Caki2 (cell line): ENCODE measurements around the gene PLXNA2. TPM values are rescaled to one million over a fixed set of nuclear protein-coding genes. Genes with fewer than 3 reads are reported as not detected.

Experiments used
- DNase-seq: peaks from one replicate; pipeline ENCODE4 v3.0.0-alpha.2; 2015; ENCODE audit warnings: low read depth
- in situ Hi-C: cut with HindIII; loops from 2 replicates; pipeline ENCODE4 v1.10.0; 2016; ENCODE audit warnings: low sequenced_read_pairs, low pct_unique_long_range_greater_than_20kb, mixed read lengths
- total RNA-seq: library from RNA; depleted of rRNA; stranded (reverse); fragments of >200 nt; shearing (Covaris generic); gene quantifications from 2 replicates; pipeline ENCODE4 v1.2.3, GENCODE V29; 2014; ENCODE audit warnings: low replicate concordance

Gene PLXNA2
- total RNA-seq, 1 experiment from 2014 or later: 1.6 TPM

GRCh38 chr1:207993477-207994445, 250.4 kb downstream of the PLXNA2 start:
- no peak for DNase-seq
- in situ Hi-C loops: no loop called here

- DNase-seq: no peak
- in situ Hi-C loops: no loop called here
These were observed 251.4 kb downstream of the PLXNA2 start for GRCh38 chr1:207992677-207993236.

DNA sequence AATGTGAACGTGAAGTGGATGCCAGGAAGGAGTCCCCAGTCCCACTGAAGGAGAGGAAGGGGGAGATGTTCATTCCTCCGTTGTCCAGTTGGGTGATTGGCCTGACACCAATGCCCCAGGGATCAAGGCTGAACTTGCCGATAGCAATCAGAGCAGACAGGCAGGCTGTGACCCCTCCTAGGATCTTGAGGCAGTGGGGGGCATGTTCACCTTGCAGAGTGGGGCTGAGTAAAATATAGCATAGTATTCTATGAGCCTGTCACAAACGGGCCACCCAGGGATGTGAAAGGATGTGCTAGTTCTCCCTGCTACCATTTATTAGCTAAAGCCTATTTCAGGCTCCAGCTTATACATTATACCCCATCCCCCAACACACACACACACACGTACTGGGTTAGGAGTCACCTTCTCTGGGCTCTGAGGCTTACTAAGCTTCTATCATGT, 252.6 kb downstream of the PLXNA2 start:
- in situ Hi-C loops: no loop called here
- DNase-seq: no peak

- in situ Hi-C loops: no loop called here
- DNase-seq: no peak
These were observed 253.2 kb downstream of the PLXNA2 start for GRCh38 chr1:207990876-207991582.

- no peak for DNase-seq
- in situ Hi-C loops: no loop called here
These were observed 253.7 kb downstream of the PLXNA2 start for GRCh38 chr1:207990455-207990854.

- in situ Hi-C loops: no loop called here
- no peak for DNase-seq
These were observed 255.6 kb downstream of the PLXNA2 start for GRCh38 chr1:207988326-207989165.

- DNase-seq: no peak
- in situ Hi-C loops: no loop called here
These were observed 257.0 kb downstream of the PLXNA2 start for GRCh38 chr1:207987164-207987563.

DNA sequence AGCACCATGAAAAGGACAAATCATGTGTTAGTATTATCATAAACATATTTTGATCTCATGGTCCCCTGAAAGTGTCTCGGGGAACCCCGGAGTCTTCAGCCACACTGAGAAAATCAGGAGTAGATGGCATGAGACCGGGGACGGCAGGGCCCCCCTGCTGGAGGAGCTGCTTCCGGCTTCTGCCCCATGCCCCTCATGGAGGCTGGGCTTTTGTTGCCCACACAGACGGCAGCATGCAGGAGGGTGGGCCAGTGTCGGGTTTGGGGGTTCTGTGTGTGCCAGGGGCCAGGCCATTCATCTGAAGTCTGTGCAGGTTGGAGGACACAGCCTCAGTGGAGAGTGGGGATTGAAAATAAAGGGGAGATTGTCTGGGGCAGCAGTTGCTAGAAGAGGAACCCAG, 258.2 kb downstream of the PLXNA2 start:
- no peak for DNase-seq
- in situ Hi-C loops: no loop called here

- in situ Hi-C loops: no loop called here
- no peak for DNase-seq
These were observed 259.2 kb downstream of the PLXNA2 start for GRCh38 chr1:207984831-207985572.

DNA sequence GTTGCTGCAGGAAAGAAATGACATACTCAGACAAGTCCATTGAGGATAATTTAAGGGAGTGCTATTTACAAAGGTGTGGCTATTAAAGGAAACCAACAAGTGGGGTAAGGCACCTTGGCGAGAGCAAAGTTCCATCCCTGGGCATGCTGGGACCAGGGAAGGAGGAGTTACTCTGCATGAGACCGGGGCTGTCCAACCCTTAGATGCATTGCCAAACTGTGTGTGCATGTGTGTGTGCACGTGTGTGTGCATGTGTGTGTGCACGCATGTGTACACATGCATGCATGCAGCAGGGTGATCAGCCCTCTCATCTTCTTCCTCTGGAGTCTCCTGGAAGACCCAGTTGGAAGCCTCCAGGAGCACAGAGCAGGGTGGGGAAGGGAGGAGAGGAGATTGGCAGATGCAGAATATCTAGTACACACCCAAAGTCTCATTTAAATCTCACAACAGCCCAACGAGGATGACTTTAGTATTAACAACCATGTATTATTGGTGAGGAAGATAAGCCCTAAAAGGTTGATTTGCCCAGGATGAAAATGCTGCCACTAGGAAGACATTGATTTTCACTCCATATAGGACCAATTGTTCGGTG, 261.0 kb downstream of the PLXNA2 start:
- no peak for DNase-seq
- in situ Hi-C loops: no loop called here

DNA sequence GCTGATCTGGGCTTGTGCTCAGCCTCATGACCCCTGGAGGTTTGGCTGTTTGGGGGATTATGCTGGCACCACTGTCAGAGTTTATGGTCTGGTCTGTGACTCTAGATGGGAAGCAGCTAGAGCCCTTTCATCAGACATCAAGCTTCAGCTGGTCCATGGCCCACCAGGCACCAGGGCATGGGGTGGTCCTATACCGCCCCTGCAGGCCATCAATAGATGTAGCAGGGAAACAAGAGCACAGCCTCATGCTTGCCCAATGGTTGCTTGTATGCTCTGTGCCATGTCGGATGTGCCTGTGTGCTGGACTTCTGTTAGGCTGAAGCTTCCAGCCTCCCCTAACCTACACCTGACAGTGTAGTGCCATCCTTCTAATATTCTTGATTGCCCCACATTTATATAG, 262.2 kb downstream of the PLXNA2 start:
- in situ Hi-C loops: no loop called here
- no peak for DNase-seq

DNA sequence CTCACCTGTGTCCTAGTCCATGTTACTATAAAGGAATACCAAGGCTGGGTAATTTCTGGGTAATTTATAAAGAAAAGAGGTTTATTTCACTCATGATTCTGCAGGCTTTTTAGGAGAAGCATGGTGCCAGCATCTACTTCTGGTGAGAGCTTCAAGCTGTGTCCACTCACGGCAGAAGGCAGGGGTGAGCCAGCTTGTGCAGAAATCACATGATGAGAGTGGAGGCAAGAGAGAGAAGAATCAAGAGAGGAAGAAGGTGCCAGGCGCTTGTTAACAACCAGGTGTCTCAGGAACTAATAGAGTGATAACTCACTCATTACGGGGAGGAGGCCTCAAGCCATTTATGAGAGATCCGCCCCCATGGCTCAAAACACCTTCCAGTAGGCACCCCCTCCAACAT, 265.7 kb downstream of the PLXNA2 start:
- no peak for DNase-seq
- in situ Hi-C loops: no loop called here

GRCh38 chr1:207977876-207978275, 266.3 kb downstream of the PLXNA2 start:
- no peak for DNase-seq
- in situ Hi-C loops: no loop called here

GRCh38 chr1:207973898-207974568, 270.2 kb downstream of the PLXNA2 start:
- no peak for DNase-seq
- in situ Hi-C loops: no loop called here

DNA sequence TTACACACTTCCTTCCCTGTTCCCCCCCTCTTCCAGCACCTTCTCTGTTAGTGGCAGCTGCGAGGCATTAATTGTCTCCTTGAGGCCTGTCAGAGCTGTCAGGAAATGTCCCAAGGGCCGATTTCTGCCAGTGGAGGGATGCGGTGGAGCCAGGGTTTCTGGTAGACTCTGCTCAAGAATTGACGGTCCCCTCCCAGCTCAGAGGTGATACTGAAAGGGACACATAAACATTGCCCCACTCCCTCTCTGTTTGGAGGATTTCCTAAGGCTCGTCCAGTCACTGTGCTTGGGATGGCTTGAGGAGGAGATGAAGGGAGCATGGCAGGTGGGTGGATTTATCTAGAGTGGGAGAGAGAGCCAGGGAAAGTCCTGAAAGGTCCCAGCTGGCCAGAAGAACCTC, 271.8 kb downstream of the PLXNA2 start:
- in situ Hi-C loops: no loop called here

More for the DNA sequence above, 271.8 kb downstream of the PLXNA2 start:
- no peak for DNase-seq
